Embryonic facial prominence (tissue), 1 donor: ENCODE results near the gene SETD3.
"Not testable (repeated sequence)": the region's sequence is repeated elsewhere in the genome, so short reads cannot be mapped to it uniquely, and the experiment has no call there.

Source experiments
- DNase-seq: peaks from one replicate; pipeline ENCODE4 v3.0.0-alpha.2; 2016; ENCODE audit errors: extremely low spot score

Gene SETD3

GRCh38 chr14:99361596-99362215 lies 119.0 kb downstream of the SETD3 start:
- no peak for DNase-seq

DNA sequence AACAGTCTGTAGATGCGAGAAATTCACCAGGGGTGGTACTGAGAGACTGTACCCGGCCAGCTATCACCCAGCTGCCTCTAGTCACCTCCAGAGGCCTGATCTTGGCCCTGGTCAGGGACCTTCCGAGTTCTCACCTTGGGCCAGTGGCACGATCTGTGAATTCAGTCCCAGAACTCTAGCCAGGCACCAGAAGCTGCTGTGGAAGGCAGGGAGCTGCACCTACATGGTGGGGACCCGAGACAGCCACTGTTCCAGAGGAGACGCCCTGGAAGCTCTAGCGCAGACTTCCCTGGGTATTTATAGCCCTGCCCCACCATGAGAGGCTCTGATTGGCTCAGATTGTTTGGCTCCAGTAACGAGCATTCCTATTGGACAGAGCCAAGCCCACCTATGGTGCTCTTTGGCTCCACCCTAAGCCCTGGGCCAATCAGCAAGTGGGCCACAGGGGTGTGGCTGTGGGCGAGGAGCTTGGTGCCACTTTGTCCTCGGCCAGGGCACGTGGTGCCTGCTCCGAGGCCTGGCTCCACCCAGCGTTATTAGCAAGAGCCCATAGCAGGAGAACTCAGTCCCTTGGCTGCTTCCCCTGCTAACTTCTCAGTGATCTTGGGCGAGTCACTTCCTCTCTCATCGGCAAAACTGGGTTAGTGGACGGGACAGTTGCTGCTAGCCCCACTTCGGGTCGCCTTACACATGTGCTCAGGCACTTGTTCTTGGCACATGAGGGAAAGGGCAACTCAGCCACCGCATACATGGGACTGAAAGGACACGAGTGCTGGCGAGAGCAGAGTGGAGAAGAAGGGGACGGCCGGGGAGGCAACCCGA lies 119.7 kb downstream of the SETD3 start:
- DNase-seq: no peak

DNA sequence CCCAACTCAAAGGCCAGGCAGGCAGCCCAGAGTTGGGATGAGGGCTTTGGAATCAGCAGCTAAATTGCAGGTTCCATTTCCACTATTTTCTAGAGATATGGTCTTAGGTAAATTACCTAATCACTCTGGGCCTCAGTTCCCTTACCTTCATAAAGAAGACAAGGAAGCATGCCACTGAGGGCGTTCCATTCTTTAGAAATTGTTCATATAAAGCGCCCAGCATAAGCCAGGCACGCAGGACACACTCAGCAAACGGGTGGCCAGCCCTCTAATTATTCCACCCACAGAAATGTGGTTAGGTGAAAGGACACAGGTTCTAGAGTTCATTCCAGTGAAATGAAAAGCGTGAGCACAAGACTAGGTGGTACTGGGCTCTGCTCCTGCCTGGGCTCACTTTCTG lies 120.8 kb downstream of the SETD3 start:
- no peak for DNase-seq

- no peak for DNase-seq
Measured at GRCh38 chr14:99357916-99358390, 122.7 kb downstream of the SETD3 start.

- DNase-seq: no peak
Measured at GRCh38 chr14:99357151-99357915, 123.3 kb downstream of the SETD3 start.

DNA sequence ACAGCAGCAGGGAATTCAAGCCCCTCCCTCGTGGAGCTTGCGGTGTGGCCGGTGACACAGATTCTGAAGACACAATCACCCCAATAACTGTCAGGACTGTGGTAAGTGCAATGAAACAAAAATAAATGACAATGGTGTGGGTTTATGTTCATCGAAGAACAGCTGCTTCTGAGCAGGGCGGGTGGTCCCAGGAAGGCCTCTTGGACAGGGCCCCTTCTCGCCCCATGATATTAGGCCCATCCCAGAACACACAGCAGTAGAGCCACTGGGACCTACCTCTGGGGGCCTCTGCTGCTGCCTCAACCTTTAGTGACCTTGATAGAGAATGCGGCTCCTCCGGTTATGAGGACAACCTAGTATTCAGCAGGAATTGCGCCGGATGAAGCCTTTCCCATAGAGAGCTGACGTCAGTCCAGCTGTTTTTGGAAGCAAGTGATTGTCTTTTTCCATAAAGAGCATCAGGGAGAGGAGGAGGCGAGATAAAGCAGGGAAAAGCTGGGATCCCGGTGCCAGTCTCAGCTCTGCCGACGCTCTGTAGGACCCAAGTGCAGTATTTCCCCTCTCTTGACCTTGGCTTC lies 124.5 kb downstream of the SETD3 start:
- no peak for DNase-seq

- DNase-seq: no peak
Measured at GRCh38 chr14:99354166-99354875, 126.3 kb downstream of the SETD3 start.

DNA sequence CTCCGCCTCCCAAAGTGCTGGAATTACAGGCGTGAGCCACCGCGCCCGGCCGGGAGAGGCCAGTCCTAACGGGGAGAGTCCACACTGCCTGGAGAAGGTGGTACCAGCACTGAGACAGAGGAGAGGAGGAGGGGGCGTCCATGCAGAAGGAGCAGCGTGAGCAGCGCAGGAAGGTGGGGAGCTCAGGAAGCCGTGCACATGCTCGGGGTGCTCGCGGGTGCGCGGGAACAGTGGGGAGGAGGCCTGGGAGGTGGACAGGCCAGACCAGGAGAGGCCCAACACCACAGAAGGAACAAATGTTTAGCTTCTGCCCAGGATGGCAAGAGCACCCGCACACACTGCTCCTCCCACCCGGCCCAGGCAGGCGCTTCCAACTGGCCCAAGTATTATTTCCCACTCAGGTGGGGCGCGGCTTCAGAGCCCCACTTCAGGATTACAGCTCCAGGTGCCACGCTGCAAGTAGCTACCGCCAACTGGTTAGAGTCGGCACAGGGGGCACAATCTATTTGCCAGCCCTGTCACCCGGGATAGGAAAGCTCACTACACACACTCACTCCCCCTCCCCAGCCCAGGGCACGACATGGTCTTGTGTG lies 127.9 kb downstream of the SETD3 start:
- DNase-seq: no peak

DNA sequence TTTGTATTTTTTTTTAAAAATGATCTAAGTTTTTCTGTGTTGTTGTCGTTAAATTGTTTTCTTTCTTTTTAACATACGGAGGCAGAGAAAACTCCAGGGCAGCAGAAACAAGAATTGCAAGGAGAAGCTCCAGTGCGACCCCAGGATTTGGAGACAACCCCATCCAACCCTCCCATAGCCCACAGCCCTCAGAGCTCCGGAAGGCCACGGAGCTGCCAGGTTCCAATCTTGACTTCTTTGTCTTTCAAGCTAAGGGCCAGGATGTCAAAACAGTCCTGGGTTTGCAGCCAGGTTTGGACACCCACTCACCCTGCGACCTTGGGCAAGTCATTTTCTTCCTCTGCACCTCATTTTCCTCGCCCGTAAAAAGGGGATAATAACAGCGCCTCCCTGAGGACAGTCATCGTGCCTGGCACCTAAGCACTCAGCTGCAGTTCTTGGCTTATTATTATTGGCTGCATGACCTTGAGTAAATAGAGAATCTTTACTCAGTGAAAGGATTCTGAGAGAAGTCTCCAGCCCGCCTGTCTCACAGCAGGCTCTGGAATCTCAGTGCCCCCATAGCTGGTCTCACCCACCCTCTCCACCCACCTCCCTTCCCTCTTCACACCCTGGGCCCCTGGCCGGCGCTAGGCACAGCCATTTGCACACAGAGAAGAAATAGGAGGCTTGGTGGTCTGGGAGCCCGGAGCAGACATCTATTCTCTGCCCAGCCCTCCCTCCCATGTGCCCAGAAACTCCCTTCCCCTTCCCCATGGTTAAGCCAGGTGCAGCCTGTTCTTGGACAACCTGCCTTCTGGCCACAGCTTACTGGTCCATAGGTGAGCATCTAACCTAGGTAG lies 129.3 kb downstream of the SETD3 start:
- DNase-seq: no peak

DNA sequence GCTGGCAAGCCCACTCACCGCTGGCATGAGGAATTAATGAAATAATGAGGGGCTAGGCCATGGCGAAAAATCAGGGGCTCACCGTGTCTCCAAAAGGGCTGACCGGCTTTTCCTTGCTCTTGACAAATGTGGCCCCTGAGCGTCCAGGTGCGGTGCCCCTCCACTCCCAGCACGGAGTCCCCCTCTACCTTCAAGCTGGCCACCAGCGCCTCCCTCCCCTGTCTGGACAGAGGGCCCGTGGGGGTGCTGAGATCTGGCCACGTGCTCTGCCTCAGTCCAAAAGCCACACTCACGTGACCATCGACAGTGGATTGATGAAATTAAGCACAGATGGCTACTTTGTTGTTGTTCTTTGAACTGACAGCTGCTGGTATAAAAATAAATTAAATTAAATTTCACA lies 129.9 kb downstream of the SETD3 start:
- no peak for DNase-seq

DNA sequence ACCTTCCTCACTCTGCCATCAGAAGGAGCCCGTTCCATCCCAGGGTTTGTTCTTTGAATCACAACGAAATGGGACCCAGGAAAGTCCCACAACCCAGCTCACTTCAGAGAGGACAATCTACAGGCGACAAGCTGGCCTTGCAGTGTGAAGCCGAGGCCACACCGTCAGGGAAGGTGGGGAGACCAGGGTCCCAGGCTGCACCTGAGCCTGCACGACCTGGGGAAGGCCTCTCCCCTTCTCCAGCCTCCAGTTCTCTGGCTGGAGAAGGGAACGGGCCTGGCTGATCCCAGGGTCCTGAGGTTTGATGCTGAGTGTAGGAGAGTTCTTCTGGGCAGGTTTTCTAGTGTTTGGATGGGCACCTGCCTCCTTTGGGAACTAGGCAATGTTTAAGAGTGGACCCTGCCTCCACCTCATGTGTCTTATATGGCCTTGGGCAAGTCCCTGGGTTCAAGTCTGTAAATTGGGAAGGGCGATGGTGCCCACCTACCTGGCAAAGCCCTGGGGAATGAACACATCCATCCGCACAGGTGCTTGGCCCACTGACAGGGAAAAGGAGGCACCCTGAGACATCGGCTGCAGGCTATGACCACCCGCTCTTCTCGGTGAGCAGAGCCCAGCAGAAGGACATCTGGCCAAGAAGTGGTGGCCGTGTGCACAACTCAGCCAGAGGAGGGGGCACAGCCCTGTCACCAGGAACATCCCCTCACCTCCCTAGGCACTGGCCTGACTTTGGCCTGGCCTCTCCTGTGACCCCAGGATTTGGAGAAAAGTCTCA lies 130.8 kb downstream of the SETD3 start:
- no peak for DNase-seq

GRCh38 chr14:99348816-99349614 lies 131.6 kb downstream of the SETD3 start:
- no peak for DNase-seq

- DNase-seq: not testable (repeated sequence)
Measured at GRCh38 chr14:99348231-99348630, 132.4 kb downstream of the SETD3 start.
